Breast epithelium (tissue), 4 donors: Measurements from ENCODE around the gene SCML2. TPM values are rescaled to one million over a fixed set of nuclear protein-coding genes. Genes with fewer than 3 reads are reported as not detected.

Experiments used
- DNase-seq, 2 donors: peaks; one replicate each; pipeline ENCODE4 v3.0.0-alpha.2; 2019; ENCODE audit warnings: low spot score in 2 of 2
- H3K27ac ChIP-seq, 2 donors: fragments of 200-600 bp; sonication (generic) in 1 of 2; one replicate each; pipeline ENCODE4 v1.5.1; 2016 to 2019; ENCODE audit warnings: mild to moderate bottlenecking in 1 of 2
- H3K27me3 ChIP-seq, 2 donors: fragments of 200-600 bp; sonication (generic) in 1 of 2; one replicate each; pipeline versions ENCODE4 v1.5.1 to v1.6.0; 2017 to 2019; ENCODE audit warnings: control low read depth in 1 of 2, mild to moderate bottlenecking in 1 of 2
- H3K36me3 ChIP-seq: fragments of 200-600 bp; one replicate; pipeline ENCODE4 v1.5.1; 2019
- H3K4me1 ChIP-seq, 2 donors: fragments of 200-600 bp; sonication (generic); one replicate each; pipeline ENCODE4 v1.5.1; 2016 to 2019; ENCODE audit warnings: control low read depth in 1 of 2
- H3K4me3 ChIP-seq, 3 donors: fragments of 200-600 bp; sonication (generic); 1 replicate in 2 of 3; 2 replicates in 1 of 3; pipeline ENCODE4 v1.5.1; 2016 to 2019; ENCODE audit warnings: mild to moderate bottlenecking in 3 of 3, moderate library complexity in 2 of 3
- H3K9me3 ChIP-seq, 2 donors: fragments of 200-600 bp; sonication (generic) in 1 of 2; one replicate each; pipeline ENCODE4 v1.5.1; 2016 to 2019; ENCODE audit warnings: control low read depth in 1 of 2
- CTCF ChIP-seq, 3 donors: fragments of 450-650 bp; IDR thresholded peaks; one replicate each; pipeline ENCODE4 v1.5.1; 2016 to 2017; ENCODE audit warnings: antibody characterized with exemption in 3 of 3, mild to moderate bottlenecking in 3 of 3, moderate library complexity in 3 of 3
- POLR2A ChIP-seq: fragments of 450-650 bp; IDR thresholded peaks from one replicate; pipeline ENCODE4 v1.6.1; 2016; ENCODE audit warnings: antibody characterized with exemption, mild to moderate bottlenecking, moderate library complexity
- POLR2AphosphoS5 ChIP-seq, 3 donors: sonication (generic); formaldehyde crosslinking; IDR thresholded peaks; one replicate each; pipeline ENCODE4 v1.6.1; 2017; ENCODE audit warnings: antibody characterized with exemption in 3 of 3
- intact Hi-C: fragments of 100-400 bp; cut with DNase I; formaldehyde crosslinking; loops from one replicate; pipeline ENCODE4 v1.15.1; 2023; ENCODE audit warnings: low total_unique reads
- total RNA-seq, 3 donors: library from RNA; depleted of rRNA; stranded (reverse); fragments of >200 nt; gene quantifications; one replicate each; pipeline ENCODE4 v1.1.0, GENCODE V29; 2016

SCML2 gene
- 1 to 10 TPM; 1.8 to 3.9 (median 1.8) TPM for total RNA-seq

GRCh38 chrX:18354369-18355223 is at the start of gene SCML2:
Gene SCML2 (minus strand): TSS chrX:18354688. CDS start chrX:18334071, 20,617 bp downstream.
- DNase-seq, result no peak
- no peak for TF ChIP-seq POLR2A
- no peak for TF ChIP-seq POLR2AphosphoS5 (IDR thresholded peaks at IDR 0.05)
- no peak for TF ChIP-seq CTCF (IDR thresholded peaks at IDR 0.05)
- Histone ChIP-seq H3K4me3 (peak within 1 kb of the TSS; percentile 50 to 71 (median 59)), H3K4me1 (no peaks in the 10 kb centered on the region), H3K27ac (peak within 1 kb of the TSS in 1 of 2 donors; percentile 68), H3K36me3 (no peaks in the 10 kb centered on the region), H3K9me3 (no peaks in the 10 kb centered on the region), H3K27me3 (peaks cover 0 to 18% of the 10 kb centered on the region in 2 donors)
- intact Hi-C loops, result no loop called here

- Histone ChIP-seq H3K4me3 (no peak overlapping the region), H3K9me3 (peaks cover 0 to 6% of the 10 kb centered on the region in 2 donors), H3K27ac (no peak overlapping the region), H3K36me3 (no peaks in the 10 kb centered on the region), H3K27me3 (peaks cover 0 to 42% of the 10 kb centered on the region in 2 donors), H3K4me1 (no peaks in the 10 kb centered on the region)
- intact Hi-C loops, result loop anchor here (10.0 kb wide), 1 partner anchor 123 kb away; no protein-coding TSS in a partner anchor
- TF ChIP-seq POLR2AphosphoS5 (IDR thresholded peaks at IDR 0.05), result no peak
- no peak for TF ChIP-seq CTCF (IDR thresholded peaks at IDR 0.05)
- no peak for TF ChIP-seq POLR2A
- DNase-seq, result no peak
Observed at GRCh38 chrX:18401848-18402213, 47.3 kb upstream of the SCML2 start.

- intact Hi-C loops, result no loop called here
- no peak overlapping the region for H3K27ac ChIP-seq
- no peaks in the 10 kb centered on the region for H3K4me1 ChIP-seq
- no peak for TF ChIP-seq POLR2A
- H3K4me3 ChIP-seq, result no peak overlapping the region
- no peak for DNase-seq
- no peaks in the 10 kb centered on the region for H3K9me3 ChIP-seq
- peaks cover 0 to 36% of the 10 kb centered on the region in 2 donors for H3K27me3 ChIP-seq
- no peaks in the 10 kb centered on the region for H3K36me3 ChIP-seq
Observed at GRCh38 chrX:18394477-18394876, 40.0 kb upstream of the SCML2 start.

GRCh38 chrX:18390941-18391538 is 36.6 kb upstream of the SCML2 start:
- DNase-seq, result peak; percentile 34 to 60
- intact Hi-C loops, result no loop called here
- H3K27me3 ChIP-seq, result peaks cover 0 to 33% of the 10 kb centered on the region in 2 donors
- TF ChIP-seq POLR2A (no peak), POLR2AphosphoS5 (IDR thresholded peaks at IDR 0.05) (no peak), CTCF (IDR thresholded peaks at IDR 0.05) (peak; percentile 56 to 85 (median 75))
- no peaks in the 10 kb centered on the region for H3K4me1 ChIP-seq
- no peak overlapping the region for H3K27ac ChIP-seq
- H3K36me3 ChIP-seq, result no peaks in the 10 kb centered on the region
- H3K4me3 ChIP-seq, result no peak overlapping the region
- no peaks in the 10 kb centered on the region for H3K9me3 ChIP-seq

- no peak for DNase-seq
- H3K9me3 ChIP-seq, result no peaks in the 10 kb centered on the region
- no peak for TF ChIP-seq POLR2A
- no peak for TF ChIP-seq CTCF (IDR thresholded peaks at IDR 0.05)
- no peaks in the 10 kb centered on the region for H3K36me3 ChIP-seq
- no peak overlapping the region for H3K4me3 ChIP-seq
- no peak overlapping the region for H3K27ac ChIP-seq
- peaks cover 0 to 29% of the 10 kb centered on the region in 2 donors for H3K27me3 ChIP-seq
- no peaks in the 10 kb centered on the region for H3K4me1 ChIP-seq
- intact Hi-C loops, result no loop called here
Observed at GRCh38 chrX:18389966-18390365, 35.5 kb upstream of the SCML2 start.
